H1 (cell line): ENCODE results near the gene TMEM204. TPM values are rescaled to one million over a fixed set of nuclear protein-coding genes. Genes with fewer than 3 reads are reported as not detected.

ENCODE experiments used
- CTCF ChIA-PET: fragments of 300-600 bp; sonication (Branson Sonifier 250); formaldehyde crosslinking; loops from one replicate; lab custom pipeline; 2021; ENCODE audit not compliant: partially characterized antibody; lab: Charles Lee
- POLR2A ChIA-PET: fragments of 300-600 bp; sonication (Branson Sonifier 250); formaldehyde crosslinking; loops from one replicate; lab custom pipeline; 2021; ENCODE audit warnings: inconsistent platforms; ENCODE audit not compliant: partially characterized antibody; lab: Charles Lee
- DNase-seq, 2 experiments: peaks; one replicate each; pipeline versions ENCODE4 v3.0.0 to v3.0.0-alpha.2; 2010 to 2022; ENCODE audit warnings: low spot score in 2 of 2, low read depth in 1 of 2, mixed read lengths in 1 of 2
- FAIRE-seq: peaks from 2 replicates; lab custom pipeline; 2011; peaks lifted over from hg19 to GRCh38; lab: Jason Lieb, UNC
- H2AFZ ChIP-seq: 2 replicates; pipeline ENCODE4 v1.8.1; 2012; ENCODE audit warnings: low read length, inconsistent platforms
- H2AK5ac ChIP-seq: 2 replicates; pipeline ENCODE4 v1.6.1; 2013; ENCODE audit warnings: low read depth, low read length
- H2BK120ac ChIP-seq: replicated peaks from 2 replicates; pipeline ENCODE3; 2013; ENCODE audit warnings: low read depth, low read length, inconsistent platforms
- H2BK12ac ChIP-seq: 2 replicates; pipeline ENCODE4 v1.6.1; 2013; ENCODE audit warnings: low read depth, low read length
- H2BK15ac ChIP-seq: 2 replicates; pipeline ENCODE4 v1.6.1; 2013; ENCODE audit warnings: low read length
- H2BK20ac ChIP-seq: 2 replicates; pipeline ENCODE4 v1.6.1; 2013; ENCODE audit warnings: low read length
- H2BK5ac ChIP-seq: 2 replicates; pipeline ENCODE4 v1.6.1; 2013; ENCODE audit warnings: low read depth, low read length
- H3K14ac ChIP-seq: 2 replicates; pipeline ENCODE4 v1.6.1; 2013; ENCODE audit warnings: inconsistent platforms; ENCODE audit not compliant: insufficient read length
- H3K18ac ChIP-seq: 2 replicates; pipeline ENCODE4 v1.6.1; 2013; ENCODE audit warnings: low read length; ENCODE audit errors: extremely low read depth
- H3K23ac ChIP-seq: 2 replicates; pipeline ENCODE4 v1.6.1; 2013; ENCODE audit warnings: inconsistent platforms; ENCODE audit not compliant: insufficient read length
- H3K23me2 ChIP-seq: 2 replicates; pipeline ENCODE4 v1.6.1; 2013; ENCODE audit warnings: low read depth, low read length
- H3K27ac ChIP-seq: 2 replicates; pipeline ENCODE4 v1.6.1; 2011; ENCODE audit warnings: low read depth, low read length, inconsistent platforms
- H3K27me3 ChIP-seq, 4 experiments: replicated peaks in 1 of 4; 1 replicate in 1 of 4; 2 replicates in 3 of 4; pipeline versions ENCODE4 v1.6.1 to v1.8.1; 2011 to 2013; ENCODE audit warnings: low read length in 3 of 4, mild to moderate bottlenecking in 3 of 4, inconsistent platforms in 2 of 4, mixed read lengths in 2 of 4, moderate library complexity in 1 of 4; ENCODE audit not compliant: control insufficient read depth in 3 of 4, insufficient read depth in 3 of 4; ENCODE audit errors: extremely low read depth in 1 of 4
- H3K36me3 ChIP-seq, 4 experiments: 2 replicates each; pipeline versions ENCODE4 v1.6.1 to v1.8.1; 2011 to 2013; ENCODE audit warnings: mild to moderate bottlenecking in 4 of 4, low read length in 3 of 4, moderate library complexity in 2 of 4, control low read depth in 1 of 4, inconsistent platforms in 1 of 4; ENCODE audit not compliant: insufficient read depth in 4 of 4, control insufficient read depth in 2 of 4
- H3K4ac ChIP-seq: replicated peaks from 2 replicates; pipeline ENCODE3; 2013; ENCODE audit warnings: low read length, low read depth, mixed read lengths, inconsistent platforms; ENCODE audit not compliant: insufficient read length
- H3K4me1 ChIP-seq, 4 experiments: replicated peaks in 1 of 4; 1 replicate in 1 of 4; 2 replicates in 3 of 4; pipeline versions ENCODE4 v1.6.1 to v1.8.1; 2011 to 2013; ENCODE audit warnings: low read length in 3 of 4, inconsistent platforms in 2 of 4, mixed read lengths in 1 of 4; ENCODE audit not compliant: insufficient read depth in 4 of 4, control insufficient read depth in 3 of 4
- H3K4me2 ChIP-seq, 2 experiments: 2 replicates each; pipeline versions ENCODE4 v1.6.1 to v1.8.1; 2011 to 2013; ENCODE audit warnings: low read depth in 2 of 2, low read length in 2 of 2, control low read depth in 1 of 2, inconsistent platforms in 1 of 2, mild to moderate bottlenecking in 1 of 2; ENCODE audit not compliant: insufficient read depth in 1 of 2
- H3K4me3 ChIP-seq, 4 experiments: fragments of 200-600, 300-600 bp in 1 of 4; sonication (generic), shearing (Covaris generic), sonication (Bioruptor Twin) in 1 of 4; 2 replicates each; pipeline versions ENCODE4 v1.5.1 to v1.8.1; 2011 to 2016; ENCODE audit warnings: low read length in 4 of 4, low read depth in 3 of 4, control low read depth in 2 of 4, inconsistent platforms in 2 of 4, mild to moderate bottlenecking in 2 of 4, mixed read lengths in 1 of 4, moderate library complexity in 1 of 4; ENCODE audit not compliant: insufficient read depth in 2 of 4; ENCODE audit errors: extremely low read depth in 1 of 4
- H3K56ac ChIP-seq: replicated peaks from 2 replicates; pipeline ENCODE3; 2013; ENCODE audit warnings: low read depth, mild to moderate bottlenecking, mixed read lengths, low read length, inconsistent platforms; ENCODE audit not compliant: insufficient read length
- H3K79me1 ChIP-seq: 2 replicates; pipeline ENCODE4 v1.6.1; 2013; ENCODE audit warnings: low read depth, low read length, control low read depth
- H3K79me2 ChIP-seq, 2 experiments: 2 replicates each; pipeline versions ENCODE4 v1.6.1 to v1.8.1; 2012 to 2013; ENCODE audit warnings: low read length in 2 of 2, mild to moderate bottlenecking in 2 of 2, inconsistent platforms in 1 of 2; ENCODE audit not compliant: insufficient read depth in 2 of 2, control insufficient read depth in 1 of 2
- H3K9ac ChIP-seq, 4 experiments: replicated peaks in 1 of 4; 1 replicate in 1 of 4; 2 replicates in 3 of 4; pipeline versions ENCODE4 v1.6.1 to v1.8.1; 2011 to 2013; ENCODE audit warnings: low read depth in 3 of 4, low read length in 3 of 4, control low read depth in 2 of 4, mild to moderate bottlenecking in 2 of 4, moderate library complexity in 2 of 4, inconsistent platforms in 1 of 4; ENCODE audit errors: extremely low read depth in 1 of 4
- H3K9me3 ChIP-seq, 2 experiments: 2 replicates each; pipeline versions ENCODE4 v1.6.1 to v1.8.1; 2012 to 2013; ENCODE audit warnings: mild to moderate bottlenecking in 2 of 2, moderate library complexity in 2 of 2, control low read depth in 1 of 2, inconsistent platforms in 1 of 2, low read depth in 1 of 2, low read length in 1 of 2, mixed read lengths in 1 of 2; ENCODE audit not compliant: insufficient read depth in 2 of 2
- H4K20me1 ChIP-seq, 2 experiments: replicated peaks in 1 of 2; 2 replicates each; pipeline versions ENCODE3 to v1.8.1; 2011 to 2013; ENCODE audit warnings: inconsistent platforms in 2 of 2, low read length in 2 of 2, mild to moderate bottlenecking in 1 of 2; ENCODE audit not compliant: insufficient read depth in 2 of 2, control insufficient read depth in 1 of 2
- H4K5ac ChIP-seq: 2 replicates; pipeline ENCODE4 v1.6.1; 2013; ENCODE audit warnings: low read length, low read depth, mixed read lengths, inconsistent platforms; ENCODE audit not compliant: insufficient read length
- H4K8ac ChIP-seq: 2 replicates; pipeline ENCODE4 v1.8.0; 2013; ENCODE audit warnings: mild to moderate bottlenecking, moderate library complexity, low read length, inconsistent platforms; ENCODE audit not compliant: insufficient read depth; ENCODE audit errors: extremely low read depth
- H4K91ac ChIP-seq: replicated peaks from 2 replicates; pipeline ENCODE3; 2013; ENCODE audit warnings: low read length, mixed read lengths, inconsistent platforms; ENCODE audit not compliant: insufficient read length
- CHD2 ChIP-seq: IDR thresholded peaks from 2 replicates; pipeline ENCODE4 v1.6.1; 2012; ENCODE audit warnings: low read length, improper control_type of control experiment
- EP300 ChIP-seq, 2 experiments: IDR thresholded peaks; 1 replicate in 1 of 2; 2 replicates in 1 of 2; pipeline ENCODE4 v1.6.1; 2011 to 2012; ENCODE audit warnings: low read depth in 2 of 2, low read length in 2 of 2, mild to moderate bottlenecking in 2 of 2, borderline replicate concordance in 1 of 2, inconsistent platforms in 1 of 2, moderate library complexity in 1 of 2
- GTF2F1 ChIP-seq: IDR thresholded peaks from 2 replicates; pipeline ENCODE4 v1.6.1; 2012; ENCODE audit warnings: low read depth, low read length, improper control_type of control experiment, borderline replicate concordance
- POLR2A ChIP-seq, 2 experiments: IDR thresholded peaks; 1 replicate in 1 of 2; 2 replicates in 1 of 2; pipeline ENCODE4 v1.6.1; 2011; ENCODE audit warnings: low read depth in 2 of 2, low read length in 2 of 2, mild to moderate bottlenecking in 2 of 2; ENCODE audit errors: control extremely low read depth in 1 of 2
- POU5F1 ChIP-seq: IDR thresholded peaks from 2 replicates; pipeline ENCODE4 v1.6.1; 2011; ENCODE audit warnings: low read depth, mild to moderate bottlenecking, low read length, moderate library complexity
- RBBP5 ChIP-seq: IDR thresholded peaks from 2 replicates; pipeline ENCODE4 v1.7.1; 2012; ENCODE audit warnings: low read depth, mild to moderate bottlenecking, inconsistent platforms, low read length, moderate library complexity, borderline replicate concordance
- RFX5 ChIP-seq: IDR thresholded peaks from 2 replicates; pipeline ENCODE4 v1.6.1; 2011; ENCODE audit warnings: low read depth, low read length, improper control_type of control experiment, borderline replicate concordance
- SIRT6 ChIP-seq: IDR thresholded peaks from one replicate; pipeline ENCODE4 v1.7.1; 2012; ENCODE audit warnings: low read length, inconsistent platforms
- SP2 ChIP-seq: IDR thresholded peaks from 2 replicates; pipeline ENCODE4 v1.6.1; 2012; ENCODE audit warnings: mild to moderate bottlenecking, low read length, inconsistent platforms
- SP4 ChIP-seq: IDR thresholded peaks from 2 replicates; pipeline ENCODE4 v1.6.1; 2012; ENCODE audit warnings: low read length, inconsistent platforms
- SRF ChIP-seq: IDR thresholded peaks from 2 replicates; pipeline ENCODE4 v1.6.1; 2011; ENCODE audit warnings: mild to moderate bottlenecking, low read depth, low read length, moderate library complexity
- TAF7 ChIP-seq: optimal IDR thresholded peaks from 2 replicates; pipeline ENCODE3; 2011; ENCODE audit warnings: low read depth, mild to moderate bottlenecking, inconsistent platforms, low read length, moderate library complexity, borderline replicate concordance
- WGBS, 2 experiments: shearing (Covaris generic) in 1 of 2; methylation state at CpG; one replicate each; pipeline versions ENCODE4 v1.1.6 to v1.1.7; 2013 to 2015; ENCODE audit warnings: low lambda C conversion rate in 2 of 2, mixed read lengths in 2 of 2, inconsistent platforms in 1 of 2, low coverage in 1 of 2, missing lambda C conversion rate in 1 of 2; ENCODE audit not compliant: insufficient replicate concordance in 2 of 2, insufficient coverage in 1 of 2, insufficient read length in 1 of 2; ENCODE audit errors: extremely low coverage in 1 of 2, missing lambda C conversion rate in 1 of 2; 5-methylcytosine and 5-hydroxymethylcytosine counted together
- polyA plus RNA-seq, 7 experiments: library from polyadenylated mRNA; depleted of rRNA in 3 of 7; stranded (reverse) in 5 of 7; unstranded in 2 of 7; fragments of >200 nt in 5 of 7; fragments of 200-250 nt in 2 of 7; gene quantifications; 1 replicate in 5 of 7; 2 replicates in 1 of 7; 4 replicates in 1 of 7; pipeline versions ENCODE4 v1.2.1 to v1.2.3, GENCODE V29; 2011 to 2013; ENCODE audit warnings: missing spikeins in 2 of 7, mixed read lengths in 2 of 7
- total RNA-seq: library from RNA; stranded (reverse); fragmentation: NEBNext Ultra II Directional; extraction: Animal tissue kit (Norgen Biotek cat#: 25700); gene quantifications from 2 replicates; pipeline ENCODE4 v1.2.1, GENCODE V29; 2021

Gene TMEM204
- total and polyA plus RNA-seq, 2 of the 8 experiments (the other 6 are each of a cell fraction or from before 2014, with no cell fraction given): not detected

GRCh38 chr16:1501630-1502029, 31.8 kb upstream of the TMEM204 start:
- no peak overlapping the region for H2BK20ac ChIP-seq
- H3K4me3 ChIP-seq: no peak overlapping the region
- no peak overlapping the region for H2BK120ac ChIP-seq
- FAIRE-seq (no peak), DNase-seq (no peak)
- H2BK15ac ChIP-seq: no peak overlapping the region
- no peak overlapping the region for H3K23ac ChIP-seq
- WGBS, 2 experiments: 99% methylated on average over 12 of the region's 23 CpGs; no CpG with 5 or more reads in 1 of the 2 experiments
- H3K4me1 ChIP-seq: no peaks in the 10 kb centered on the region
- no peak overlapping the region for H2BK5ac ChIP-seq
- POLR2A ChIA-PET: interaction anchor here (0.5 to 16.8 kb wide), 4 partner anchors 9 to 795 kb away, joined by 3 to 175 read pairs (median 6); partner anchors contain the start of gene TELO2
- no peaks in the 10 kb centered on the region; the same call in 1 of the 2 replicates for H3K79me1 ChIP-seq
- peaks cover 2 to 6% of the 10 kb centered on the region in 2 experiments for H4K20me1 ChIP-seq
- H3K27me3 ChIP-seq: no peaks in the 10 kb centered on the region
- no peak overlapping the region for H4K8ac ChIP-seq
- H2AFZ ChIP-seq: no peak overlapping the region
- H3K18ac ChIP-seq: no peak overlapping the region
- no peak overlapping the region for H2AK5ac ChIP-seq
- H3K9ac ChIP-seq: no peak overlapping the region
- H3K14ac ChIP-seq: no peak overlapping the region
- H4K5ac ChIP-seq: no peak overlapping the region
- H3K9me3 ChIP-seq: no peaks in the 10 kb centered on the region
- H3K56ac ChIP-seq: no peak overlapping the region
- no peak overlapping the region for H4K91ac ChIP-seq
- H3K36me3 ChIP-seq: peaks cover 18 to 65% (median 32%) of the 10 kb centered on the region in 4 experiments
- no peak overlapping the region for H2BK12ac ChIP-seq
- H3K27ac ChIP-seq: no peak overlapping the region
- no peaks in the 10 kb centered on the region; a peak in 1 of 4 replicates for H3K79me2 ChIP-seq
- TF ChIP-seq SP2 (no peak), POLR2A (IDR thresholded peaks at IDR 0.05; ENCODE audit: control extremely low read depth in 1 of 2, low read depth in 2 of 2, low read length in 2 of 2) (no peak), SRF (no peak), TAF7 (no peak), GTF2F1 (no peak), SP4 (no peak), SIRT6 (no peak), EP300 (IDR thresholded peaks at IDR 0.05; ENCODE audit: borderline replicate concordance in 1 of 2, low read depth in 2 of 2, low read length in 2 of 2) (no peak), POU5F1 (no peak), RFX5 (no peak), CHD2 (no peak), RBBP5 (no peak)
- TF ChIP-seq, all 59 proteins: peak for 0
- CTCF ChIA-PET: interaction anchor here (0.7 to 1.8 kb wide), 2 partner anchors 9 to 68 kb away, joined by 3 to 6 read pairs; no protein-coding TSS in a partner anchor
- Histone ChIP-seq H3K4ac (no peak overlapping the region), H3K23me2 (no peaks in the 10 kb centered on the region), H3K4me2 (no peak overlapping the region)
